ENCODE results near the gene DLX3. TPM values are rescaled to one million over a fixed set of nuclear protein-coding genes. Genes with fewer than 3 reads are reported as not detected.

DLX3 gene
- total RNA-seq, 3 donors from 2014 or later (not counting 1 experiment from before 2014, with no cell fraction given) = not detected

DNA sequence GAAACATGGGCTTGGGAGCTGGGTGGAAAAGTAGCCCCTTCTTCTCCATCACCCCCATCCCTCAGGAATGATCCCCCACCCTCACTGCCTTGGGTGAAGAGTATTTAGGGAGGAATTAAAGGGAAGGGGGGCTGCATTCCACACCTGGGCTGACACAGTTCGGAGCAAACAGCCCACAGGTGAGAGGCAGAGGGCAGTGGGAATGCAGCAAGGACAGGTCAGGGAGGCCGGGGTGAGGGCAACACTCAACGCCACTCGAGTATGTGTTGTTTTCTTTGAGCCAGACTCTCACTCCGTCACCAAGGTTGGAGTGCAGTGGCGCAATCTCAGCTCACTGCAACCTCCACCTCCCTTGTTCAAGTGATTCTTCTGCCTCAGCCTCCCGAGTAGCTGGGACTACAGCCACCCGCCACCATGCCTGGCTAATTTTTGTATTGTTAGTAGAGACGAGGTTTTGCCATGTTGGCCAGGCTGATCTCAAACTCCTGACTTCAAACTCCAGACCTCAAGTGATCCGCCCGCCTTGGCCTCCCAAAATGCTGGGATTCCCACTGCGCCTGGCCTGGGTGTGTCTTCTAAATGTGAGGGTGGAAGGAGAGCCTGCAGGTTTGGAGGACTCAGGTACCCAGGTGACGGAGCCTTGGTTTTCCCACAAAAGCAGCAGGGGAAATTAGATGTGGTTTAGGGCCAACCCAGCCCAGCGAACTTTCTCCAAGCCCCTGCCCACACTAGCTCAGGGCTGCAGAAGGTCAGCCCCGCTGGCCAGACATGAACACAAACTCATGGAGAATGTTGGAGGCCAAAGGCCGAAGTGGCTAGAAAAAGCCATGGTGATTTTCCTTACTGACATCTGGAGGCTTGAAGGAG is 39.7 kb upstream of the DLX3 start:
- Histone ChIP-seq H3K4me3 (ENCODE audit: low read length) (no peak overlapping the region), H3K36me3 (ENCODE audit: control insufficient read depth, insufficient read depth, low read length) (no peaks in the 10 kb centered on the region), H3K27me3 (ENCODE audit: control insufficient read depth, insufficient read depth, low read length) (no peaks in the 10 kb centered on the region), H3K27ac (ENCODE audit: low read length) (no peak overlapping the region), H3K4me1 (ENCODE audit: control insufficient read depth, insufficient read depth, low read length) (no peaks in the 10 kb centered on the region), H3K9me3 (ENCODE audit: control insufficient read depth, insufficient read depth, low read length) (no peaks in the 10 kb centered on the region)
- Mint-ChIP-seq H3K36me3 (no peaks in the 10 kb centered on the region), H3K9me3 (no peaks in the 10 kb centered on the region), H3K4me1 (no peaks in the 10 kb centered on the region), H3K27ac (no peak overlapping the region), H3K27me3 (ENCODE audit: low read depth in 2 of 2) (peaks cover 9 to 13% of the 10 kb centered on the region in 2 donors), H3K4me3 (no peak overlapping the region)
- no peak for ATAC-seq
- TF ChIP-seq, protein P1, sequence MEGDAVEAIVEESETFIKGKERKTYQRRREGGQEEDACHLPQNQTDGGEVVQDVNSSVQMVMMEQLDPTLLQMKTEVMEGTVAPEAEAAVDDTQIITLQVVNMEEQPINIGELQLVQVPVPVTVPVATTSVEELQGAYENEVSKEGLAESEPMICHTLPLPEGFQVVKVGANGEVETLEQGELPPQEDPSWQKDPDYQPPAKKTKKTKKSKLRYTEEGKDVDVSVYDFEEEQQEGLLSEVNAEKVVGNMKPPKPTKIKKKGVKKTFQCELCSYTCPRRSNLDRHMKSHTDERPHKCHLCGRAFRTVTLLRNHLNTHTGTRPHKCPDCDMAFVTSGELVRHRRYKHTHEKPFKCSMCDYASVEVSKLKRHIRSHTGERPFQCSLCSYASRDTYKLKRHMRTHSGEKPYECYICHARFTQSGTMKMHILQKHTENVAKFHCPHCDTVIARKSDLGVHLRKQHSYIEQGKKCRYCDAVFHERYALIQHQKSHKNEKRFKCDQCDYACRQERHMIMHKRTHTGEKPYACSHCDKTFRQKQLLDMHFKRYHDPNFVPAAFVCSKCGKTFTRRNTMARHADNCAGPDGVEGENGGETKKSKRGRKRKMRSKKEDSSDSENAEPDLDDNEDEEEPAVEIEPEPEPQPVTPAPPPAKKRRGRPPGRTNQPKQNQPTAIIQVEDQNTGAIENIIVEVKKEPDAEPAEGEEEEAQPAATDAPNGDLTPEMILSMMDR (IDR thresholded peaks at IDR 0.05) = no peak
- 77% methylated on average over 14 of the region's 16 CpGs for WGBS (ENCODE audit: insufficient coverage)
- DNase-seq = no peak
- intact Hi-C loops (cut with micrococcal nuclease) = no loop called here

DNA sequence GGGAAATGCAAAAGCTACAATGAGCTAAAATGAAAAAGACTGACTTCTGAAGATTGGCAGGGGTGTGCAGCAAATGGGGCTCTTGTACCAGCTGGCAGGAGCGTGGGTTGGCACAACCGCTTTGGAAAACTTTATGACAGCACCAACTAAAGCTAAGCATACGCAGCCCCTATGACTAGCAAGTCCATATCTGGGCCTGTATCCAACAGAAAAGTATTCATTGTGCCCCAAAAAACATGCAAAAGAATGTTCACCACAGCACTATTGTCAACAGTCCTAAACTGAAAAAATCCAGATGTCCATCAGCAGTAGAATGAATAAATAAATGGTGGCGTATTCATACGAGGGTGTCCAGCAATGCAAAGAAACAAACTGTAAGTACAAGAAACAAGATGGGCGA is 38.3 kb upstream of the DLX3 start:
- no peak for DNase-seq
- no peak overlapping the region for H3K4me3 ChIP-seq (ENCODE audit: low read length)
- Mint-ChIP-seq H3K4me1 (peaks cover 0 to 7% of the 10 kb centered on the region in 2 donors), H3K36me3 (no peaks in the 10 kb centered on the region), H3K27me3 (ENCODE audit: low read depth in 2 of 2) (peaks cover 12 to 22% of the 10 kb centered on the region in 2 donors), H3K4me3 (no peak overlapping the region), H3K27ac (no peak overlapping the region), H3K9me3 (no peaks in the 10 kb centered on the region)
- H3K27me3 ChIP-seq (ENCODE audit: control insufficient read depth, insufficient read depth, low read length) = peaks cover 2% of the 10 kb centered on the region
- TF ChIP-seq, protein P1 (IDR thresholded peaks at IDR 0.05) = no peak
- H3K27ac ChIP-seq (ENCODE audit: low read length) = no peak overlapping the region
- 84% methylated on average over 6 of the region's 6 CpGs for WGBS (ENCODE audit: insufficient coverage)
- no peak for ATAC-seq
- intact Hi-C loops (cut with micrococcal nuclease) = no loop called here
- H3K9me3 ChIP-seq (ENCODE audit: control insufficient read depth, insufficient read depth, low read length) = no peaks in the 10 kb centered on the region
- H3K4me1 ChIP-seq (ENCODE audit: control insufficient read depth, insufficient read depth, low read length) = no peaks in the 10 kb centered on the region
- H3K36me3 ChIP-seq (ENCODE audit: control insufficient read depth, insufficient read depth, low read length) = no peaks in the 10 kb centered on the region

DNA sequence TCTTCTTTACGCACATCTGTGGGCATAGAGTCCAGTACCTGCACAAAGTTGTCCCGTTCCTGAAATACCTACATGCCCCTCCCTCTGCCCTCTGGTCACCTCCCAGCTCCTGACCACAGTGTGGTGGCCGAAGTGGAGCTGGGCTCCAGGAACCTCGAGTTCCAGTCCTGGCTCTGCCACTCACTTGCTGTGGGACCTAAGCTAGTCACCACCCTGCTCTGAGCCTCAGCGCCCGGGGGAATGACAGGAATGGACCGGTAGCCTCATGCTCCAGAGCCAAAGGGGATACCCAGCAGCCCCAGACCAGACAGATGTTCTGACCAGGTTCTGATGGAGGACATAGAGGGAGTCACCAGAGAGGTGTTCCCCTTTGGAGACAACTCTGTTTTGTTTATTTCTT is 34.2 kb upstream of the DLX3 start:
- Histone ChIP-seq H3K36me3 (ENCODE audit: control insufficient read depth, insufficient read depth, low read length) (no peaks in the 10 kb centered on the region), H3K4me1 (ENCODE audit: control insufficient read depth, insufficient read depth, low read length) (peaks cover 10% of the 10 kb centered on the region), H3K4me3 (ENCODE audit: low read length) (no peak overlapping the region), H3K27ac (ENCODE audit: low read length) (no peak overlapping the region), H3K9me3 (ENCODE audit: control insufficient read depth, insufficient read depth, low read length) (no peaks in the 10 kb centered on the region), H3K27me3 (ENCODE audit: control insufficient read depth, insufficient read depth, low read length) (peaks cover 10% of the 10 kb centered on the region)
- no peak for DNase-seq
- Mint-ChIP-seq H3K4me1 (peaks cover 0 to 20% of the 10 kb centered on the region in 2 donors), H3K27ac (no peak overlapping the region), H3K4me3 (no peak overlapping the region), H3K9me3 (no peaks in the 10 kb centered on the region), H3K36me3 (no peaks in the 10 kb centered on the region), H3K27me3 (ENCODE audit: low read depth in 2 of 2) (peaks cover 20 to 25% of the 10 kb centered on the region in 2 donors)
- TF ChIP-seq, protein P1 (IDR thresholded peaks at IDR 0.05) = no peak
- 84% methylated on average over 7 of the region's 7 CpGs for WGBS (ENCODE audit: insufficient coverage)
- no peak for ATAC-seq
- intact Hi-C loops (cut with micrococcal nuclease) = no loop called here
